Astrocyte (in vitro differentiated cells and primary cell): ENCODE data around the gene AKAP8L.

Source experiments
- CTCF ChIP-seq: IDR thresholded peaks from 2 replicates; pipeline ENCODE4 v1.5.1; 2011; ENCODE audit warnings: low read depth, mild to moderate bottlenecking, inconsistent platforms, low read length, moderate library complexity; ENCODE audit not compliant: insufficient read depth
- EZH2 ChIP-seq: IDR thresholded peaks from 2 replicates; pipeline ENCODE4 v1.6.1; 2012; ENCODE audit warnings: mild to moderate bottlenecking, low read length, inconsistent platforms; ENCODE audit not compliant: insufficient read depth

DNA sequence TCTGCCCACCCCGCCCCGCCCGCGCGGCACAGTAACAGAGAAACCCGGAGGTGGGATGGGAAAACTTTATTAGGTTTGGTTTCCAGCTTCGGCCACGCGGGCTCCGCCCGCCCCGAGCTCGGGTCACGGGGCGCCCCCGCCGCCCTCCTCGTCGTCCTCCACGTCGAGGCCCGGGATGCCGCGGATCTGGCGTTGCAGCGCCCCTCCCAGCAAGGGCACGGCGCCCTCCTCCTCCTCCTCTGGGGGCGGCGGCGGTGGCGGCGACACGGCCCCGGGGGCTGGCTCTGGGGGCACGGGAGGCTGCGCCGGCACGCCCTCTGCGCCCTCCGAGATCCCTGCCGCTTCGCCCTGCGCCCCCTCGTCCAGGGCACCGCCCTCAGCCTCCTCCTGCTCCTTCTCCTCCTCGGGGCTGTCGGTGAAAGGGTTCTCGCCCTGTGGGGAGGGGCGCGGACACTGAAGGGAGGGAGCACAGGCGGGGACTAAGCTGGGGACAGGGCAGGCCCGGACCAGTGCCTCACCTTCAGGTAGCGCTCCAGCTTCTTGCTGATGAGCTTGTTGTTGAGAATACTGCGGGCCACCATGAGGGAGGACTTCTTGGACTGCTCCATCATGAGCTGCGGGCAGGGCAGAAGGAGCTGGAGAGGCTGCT is 38.7 kb downstream of the AKAP8L start:
- TF ChIP-seq CTCF (no peak), EZH2 (no peak)
